CD4-positive, alpha-beta memory T cell (primary cell): Measurements from ENCODE around the gene FMOD. TPM values are rescaled to one million over a fixed set of nuclear protein-coding genes. Genes with fewer than 3 reads are reported as not detected.
A peak's percentile ranks its signal among the peaks of the same experiment; 100 is the strongest.

Experiments
- CTCF ChIA-PET: fragments of 350-600 bp; sonication (Branson Sonifier 250); formaldehyde crosslinking; loops from one replicate; lab custom pipeline; 2021; ENCODE audit warnings: inconsistent platforms; ENCODE audit not compliant: partially characterized antibody; lab: Charles Lee
- POLR2A ChIA-PET: fragments of 350-600 bp; sonication (Branson Sonifier 250); formaldehyde crosslinking; loops from one replicate; lab custom pipeline; 2021; ENCODE audit not compliant: partially characterized antibody; lab: Charles Lee
- DNase-seq, 5 donors: peaks; one replicate each; pipeline versions ENCODE4 v3.0.0 to v3.0.0-alpha.2; 2020 to 2022; ENCODE audit warnings: mixed read lengths in 1 of 5
- H3K27ac ChIP-seq: one replicate; pipeline ENCODE4 v1.7.0; 2013; ENCODE audit warnings: low read depth, low read length
- H3K27me3 ChIP-seq: 2 replicates; pipeline ENCODE4 v1.7.0; 2013; ENCODE audit warnings: mild to moderate bottlenecking, low read length, moderate library complexity; ENCODE audit not compliant: insufficient read depth
- H3K36me3 ChIP-seq: 2 replicates; pipeline ENCODE4 v1.7.0; 2013; ENCODE audit warnings: mild to moderate bottlenecking, low read length, moderate library complexity; ENCODE audit not compliant: insufficient read depth
- H3K4me1 ChIP-seq: 2 replicates; pipeline ENCODE4 v1.7.0; 2013; ENCODE audit warnings: mild to moderate bottlenecking, low read length, moderate library complexity; ENCODE audit not compliant: insufficient read depth
- H3K4me3 ChIP-seq, 2 donors: one replicate each; pipeline ENCODE4 v1.7.0; 2013; ENCODE audit warnings: low read length in 2 of 2, mild to moderate bottlenecking in 1 of 2
- H3K9me3 ChIP-seq, 2 donors: one replicate each; pipeline ENCODE4 v1.7.0; 2013; ENCODE audit warnings: low read length in 2 of 2, control low read depth in 1 of 2; ENCODE audit not compliant: control insufficient read depth in 1 of 2
- H3K27ac Mint-ChIP-seq, 7 donors: one replicate each; pipeline ENCODE4 v1.8.0; 2020 to 2021; ENCODE audit warnings: mixed read lengths in 7 of 7, mild to moderate bottlenecking in 6 of 7, inconsistent platforms in 3 of 7, moderate library complexity in 3 of 7
- H3K27me3 Mint-ChIP-seq, 2 donors: one replicate each; pipeline ENCODE4 v1.8.0; 2020 to 2021; ENCODE audit warnings: mixed read lengths in 2 of 2
- H3K36me3 Mint-ChIP-seq, 2 donors: one replicate each; pipeline ENCODE4 v1.8.0; 2020 to 2021; ENCODE audit warnings: mixed read lengths in 2 of 2, inconsistent platforms in 1 of 2, mild to moderate bottlenecking in 1 of 2
- H3K4me1 Mint-ChIP-seq, 4 donors: one replicate each; pipeline ENCODE4 v1.8.0; 2020 to 2021; ENCODE audit warnings: mixed read lengths in 4 of 4, mild to moderate bottlenecking in 1 of 4
- H3K4me3 Mint-ChIP-seq, 8 donors: one replicate each; pipeline ENCODE4 v1.8.0; 2020 to 2021; ENCODE audit warnings: mixed read lengths in 8 of 8, mild to moderate bottlenecking in 7 of 8, moderate library complexity in 6 of 8, inconsistent platforms in 3 of 8
- H3K9me3 Mint-ChIP-seq, 8 donors: one replicate each; pipeline ENCODE4 v1.8.0; 2020 to 2021; ENCODE audit warnings: mixed read lengths in 8 of 8, mild to moderate bottlenecking in 5 of 8, inconsistent platforms in 3 of 8, moderate library complexity in 1 of 8
- intact Hi-C: fragments of 100-400 bp; cut with micrococcal nuclease; formaldehyde crosslinking; loops from one replicate; pipeline ENCODE4 v1.15.1; 2023
- polyA plus RNA-seq, 2 donors: library from polyadenylated mRNA; unstranded; fragments of 300-500 nt; fragmentation: Illumina TruSeq; gene quantifications; one replicate each; pipeline ENCODE4 v1.2.3, GENCODE V29; 2021
- total RNA-seq, 2 experiments: library from RNA; stranded (reverse); gene quantifications; one replicate each; pipeline ENCODE4 v1.2.3, GENCODE V29; 2021

FMOD gene
- total RNA-seq (not detected), polyA plus RNA-seq (not detected)

GRCh38 chr1:203351037-203351625 lies at the start of gene FMOD:
TSS of gene FMOD (minus strand) at chr1:203351122. CDS start at chr1:203348270, 2,852 bp downstream.
- intact Hi-C loops, result no loop called here
- peak within 1 kb of the TSS in 5 of 8 donors; percentile 13 to 45 (median 31) for H3K4me3 Mint-ChIP-seq
- no peak for DNase-seq

GRCh38 chr1:203396595-203397194 lies 45.8 kb upstream of the FMOD start:
- no peaks in the 10 kb centered on the region for H3K9me3 ChIP-seq
- no peaks in the 10 kb centered on the region for H3K36me3 ChIP-seq
- H3K4me3 ChIP-seq, result no peak overlapping the region
- peaks cover 0 to 8% (median 6%) of the 10 kb centered on the region in 8 donors for H3K9me3 Mint-ChIP-seq
- H3K27ac Mint-ChIP-seq, result no peak overlapping the region
- no peaks in the 10 kb centered on the region for H3K4me1 ChIP-seq
- CTCF ChIA-PET, result no interaction called here
- H3K27me3 Mint-ChIP-seq, result peaks cover 21 to 26% of the 10 kb centered on the region in 2 donors
- DNase-seq, result no peak
- intact Hi-C loops, result no loop called here
- no peak overlapping the region for H3K4me3 Mint-ChIP-seq
- no peak overlapping the region for H3K27ac ChIP-seq
- no peaks in the 10 kb centered on the region for H3K4me1 Mint-ChIP-seq
- no peaks in the 10 kb centered on the region for H3K36me3 Mint-ChIP-seq
- no peaks in the 10 kb centered on the region for H3K27me3 ChIP-seq
- POLR2A ChIA-PET, result no interaction called here

More at GRCh38 chr1:203351037-203351625, at the start of gene FMOD:
- Mint-ChIP-seq H3K9me3 (no peaks in the 10 kb centered on the region), H3K27ac (peak within 1 kb of the TSS in 1 of 7 donors; percentile 57), H3K4me1 (peaks cover 0 to 4% (median 1%) of the 10 kb centered on the region in 4 donors), H3K27me3 (peaks cover 23 to 52% of the 10 kb centered on the region in 2 donors), H3K36me3 (no peaks in the 10 kb centered on the region)
- no peaks in the 10 kb centered on the region for H3K9me3 ChIP-seq
- no peak within 1 kb of the TSS for H3K27ac ChIP-seq
- no peak within 1 kb of the TSS for H3K4me3 ChIP-seq
- H3K27me3 ChIP-seq, result no peaks in the 10 kb centered on the region
- no peaks in the 10 kb centered on the region for H3K4me1 ChIP-seq
- no peaks in the 10 kb centered on the region for H3K36me3 ChIP-seq
- CTCF ChIA-PET, result interaction anchor here (5.7 to 30.0 kb wide), 2 partner anchors 10 to 80 kb away, joined by 30 to 921 read pairs; no protein-coding TSS in a partner anchor
- POLR2A ChIA-PET, result no interaction called here

- no peaks in the 10 kb centered on the region for H3K4me1 ChIP-seq
- DNase-seq, result no peak
- H3K27me3 ChIP-seq, result no peaks in the 10 kb centered on the region
- H3K27ac ChIP-seq, result no peak overlapping the region
- intact Hi-C loops, result no loop called here
- H3K4me3 ChIP-seq, result no peak overlapping the region
- ChIA-PET CTCF (no interaction called here), POLR2A (no interaction called here)
- H3K9me3 ChIP-seq, result no peaks in the 10 kb centered on the region
- Mint-ChIP-seq H3K36me3 (no peaks in the 10 kb centered on the region), H3K4me3 (no peak overlapping the region), H3K27ac (no peak overlapping the region), H3K9me3 (peaks cover 0 to 9% (median 6%) of the 10 kb centered on the region in 8 donors), H3K4me1 (no peaks in the 10 kb centered on the region), H3K27me3 (peaks cover 18 to 27% of the 10 kb centered on the region in 2 donors)
- no peaks in the 10 kb centered on the region for H3K36me3 ChIP-seq
These were observed 44.8 kb upstream of the FMOD start for GRCh38 chr1:203395751-203396150.

GRCh38 chr1:203390298-203390697 lies 39.4 kb upstream of the FMOD start:
- Histone ChIP-seq H3K27me3 (no peaks in the 10 kb centered on the region), H3K9me3 (no peaks in the 10 kb centered on the region), H3K4me3 (no peak overlapping the region), H3K27ac (no peak overlapping the region), H3K4me1 (no peaks in the 10 kb centered on the region), H3K36me3 (no peaks in the 10 kb centered on the region)
- Mint-ChIP-seq H3K9me3 (peaks cover 0 to 9% (median 5%) of the 10 kb centered on the region in 8 donors), H3K4me3 (no peak overlapping the region), H3K36me3 (no peaks in the 10 kb centered on the region), H3K27ac (no peak overlapping the region), H3K27me3 (peaks cover 21 to 28% of the 10 kb centered on the region in 2 donors), H3K4me1 (no peaks in the 10 kb centered on the region)
- ChIA-PET POLR2A (no interaction called here), CTCF (no interaction called here)
- DNase-seq, result no peak
- intact Hi-C loops, result no loop called here

- ChIA-PET CTCF (interaction anchor here (1.2 kb wide), 1 partner anchor 9 kb away, joined by 3 read pairs; no protein-coding TSS in a partner anchor), POLR2A (no interaction called here)
- intact Hi-C loops, result no loop called here
- no peaks in the 10 kb centered on the region for H3K4me1 Mint-ChIP-seq
- peaks cover 28 to 36% of the 10 kb centered on the region in 2 donors for H3K27me3 Mint-ChIP-seq
- H3K9me3 ChIP-seq, result no peaks in the 10 kb centered on the region
- no peaks in the 10 kb centered on the region for H3K36me3 ChIP-seq
- no peak overlapping the region for H3K4me3 Mint-ChIP-seq
- no peaks in the 10 kb centered on the region for H3K27me3 ChIP-seq
- peaks cover 0 to 9% (median 5%) of the 10 kb centered on the region in 8 donors for H3K9me3 Mint-ChIP-seq
- H3K27ac Mint-ChIP-seq, result no peak overlapping the region
- no peak overlapping the region for H3K27ac ChIP-seq
- no peaks in the 10 kb centered on the region for H3K36me3 Mint-ChIP-seq
- no peak for DNase-seq
- no peak overlapping the region for H3K4me3 ChIP-seq
- H3K4me1 ChIP-seq, result no peaks in the 10 kb centered on the region
These were observed 37.8 kb upstream of the FMOD start for GRCh38 chr1:203388683-203389082.

GRCh38 chr1:203382026-203382425 lies 31.1 kb upstream of the FMOD start:
- Histone ChIP-seq H3K36me3 (no peaks in the 10 kb centered on the region), H3K4me1 (no peaks in the 10 kb centered on the region), H3K4me3 (no peak overlapping the region), H3K9me3 (no peaks in the 10 kb centered on the region), H3K27ac (no peak overlapping the region), H3K27me3 (no peaks in the 10 kb centered on the region)
- Mint-ChIP-seq H3K36me3 (no peaks in the 10 kb centered on the region), H3K4me1 (no peaks in the 10 kb centered on the region), H3K9me3 (no peaks in the 10 kb centered on the region), H3K27ac (no peak overlapping the region), H3K27me3 (peaks cover 17 to 23% of the 10 kb centered on the region in 2 donors), H3K4me3 (no peak overlapping the region)
- DNase-seq, result no peak
- intact Hi-C loops, result no loop called here
- CTCF ChIA-PET, result no interaction called here
- POLR2A ChIA-PET, result no interaction called here

GRCh38 chr1:203381151-203381751 lies 30.3 kb upstream of the FMOD start:
- H3K27me3 Mint-ChIP-seq, result peaks cover 15 to 23% of the 10 kb centered on the region in 2 donors
- intact Hi-C loops, result no loop called here
- ChIA-PET POLR2A (no interaction called here), CTCF (interaction anchor here (0.6 to 1.1 kb wide), 2 partner anchors 114 to 120 kb away, joined by 3 read pairs; no protein-coding TSS in a partner anchor)
- Histone ChIP-seq H3K36me3 (no peaks in the 10 kb centered on the region), H3K9me3 (no peaks in the 10 kb centered on the region), H3K4me1 (no peaks in the 10 kb centered on the region), H3K4me3 (no peak overlapping the region), H3K27me3 (no peaks in the 10 kb centered on the region), H3K27ac (no peak overlapping the region)
- no peak overlapping the region for H3K27ac Mint-ChIP-seq
- no peaks in the 10 kb centered on the region for H3K9me3 Mint-ChIP-seq
- DNase-seq, result no peak
- H3K36me3 Mint-ChIP-seq, result no peaks in the 10 kb centered on the region
- no peak overlapping the region for H3K4me3 Mint-ChIP-seq
- H3K4me1 Mint-ChIP-seq, result no peaks in the 10 kb centered on the region
